AG09309 (cell line): ENCODE measurements around the gene ZBTB7B.

Experiments
- DNase-seq: peaks from one replicate; pipeline ENCODE4 v3.0.0-alpha.2; 2010; ENCODE audit warnings: low read depth
- H3K4me3 ChIP-seq: 2 replicates; pipeline ENCODE4 v1.5.1; 2011; ENCODE audit warnings: mild to moderate bottlenecking, low read depth, low read length, moderate library complexity; ENCODE audit not compliant: control insufficient read depth
- TF ChIP-seq, protein P1 (sequence below): IDR thresholded peaks from 2 replicates; pipeline ENCODE4 v1.5.1; 2011; ENCODE audit warnings: mild to moderate bottlenecking, low read depth, low read length, inconsistent platforms; ENCODE audit not compliant: insufficient read depth, control insufficient read depth; ENCODE audit errors: missing control alignments

ZBTB7B gene

DNA sequence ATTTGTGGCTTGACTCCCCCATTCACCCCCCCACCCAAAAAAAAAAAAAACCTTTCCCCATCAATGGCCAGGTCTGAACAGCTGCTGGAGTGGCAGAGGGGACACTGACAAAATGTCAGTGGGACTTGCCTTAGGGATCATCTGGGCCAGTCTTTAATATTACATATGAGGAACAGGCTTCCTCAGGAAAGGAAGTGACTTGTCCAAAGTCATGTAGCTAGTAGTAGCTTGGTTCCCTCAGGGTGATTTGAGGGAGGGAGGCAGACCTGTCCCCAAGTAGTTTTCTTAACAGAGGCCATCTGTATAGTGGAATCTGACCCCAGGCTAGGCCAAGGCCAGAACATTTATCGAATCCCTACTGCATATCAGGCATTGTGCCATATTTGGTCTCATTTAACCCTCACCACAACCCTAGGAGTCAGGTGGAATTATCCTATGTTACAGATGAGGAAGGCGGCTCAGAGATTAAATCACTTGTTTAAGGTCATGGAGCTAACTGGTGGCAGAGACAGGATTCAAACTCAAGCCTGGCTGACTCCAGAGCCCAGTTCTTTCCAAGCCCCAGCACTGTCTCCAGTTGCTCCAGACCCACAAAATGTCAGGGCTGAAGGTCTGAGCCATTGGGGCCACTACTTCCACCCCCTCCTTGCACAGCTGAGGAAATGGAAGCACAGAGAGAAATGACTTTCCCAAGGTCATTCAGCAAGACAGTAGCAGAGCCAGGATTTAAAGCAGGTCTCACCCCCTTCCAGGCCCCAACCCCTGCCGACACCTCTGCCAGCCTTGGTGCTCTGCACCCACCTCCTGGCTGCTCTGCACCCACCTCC is 10.4 kb downstream of the ZBTB7B start:
- TF ChIP-seq, protein P1, sequence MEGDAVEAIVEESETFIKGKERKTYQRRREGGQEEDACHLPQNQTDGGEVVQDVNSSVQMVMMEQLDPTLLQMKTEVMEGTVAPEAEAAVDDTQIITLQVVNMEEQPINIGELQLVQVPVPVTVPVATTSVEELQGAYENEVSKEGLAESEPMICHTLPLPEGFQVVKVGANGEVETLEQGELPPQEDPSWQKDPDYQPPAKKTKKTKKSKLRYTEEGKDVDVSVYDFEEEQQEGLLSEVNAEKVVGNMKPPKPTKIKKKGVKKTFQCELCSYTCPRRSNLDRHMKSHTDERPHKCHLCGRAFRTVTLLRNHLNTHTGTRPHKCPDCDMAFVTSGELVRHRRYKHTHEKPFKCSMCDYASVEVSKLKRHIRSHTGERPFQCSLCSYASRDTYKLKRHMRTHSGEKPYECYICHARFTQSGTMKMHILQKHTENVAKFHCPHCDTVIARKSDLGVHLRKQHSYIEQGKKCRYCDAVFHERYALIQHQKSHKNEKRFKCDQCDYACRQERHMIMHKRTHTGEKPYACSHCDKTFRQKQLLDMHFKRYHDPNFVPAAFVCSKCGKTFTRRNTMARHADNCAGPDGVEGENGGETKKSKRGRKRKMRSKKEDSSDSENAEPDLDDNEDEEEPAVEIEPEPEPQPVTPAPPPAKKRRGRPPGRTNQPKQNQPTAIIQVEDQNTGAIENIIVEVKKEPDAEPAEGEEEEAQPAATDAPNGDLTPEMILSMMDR = no peak
- no peak overlapping the region for H3K4me3 ChIP-seq
- no peak for DNase-seq

DNA sequence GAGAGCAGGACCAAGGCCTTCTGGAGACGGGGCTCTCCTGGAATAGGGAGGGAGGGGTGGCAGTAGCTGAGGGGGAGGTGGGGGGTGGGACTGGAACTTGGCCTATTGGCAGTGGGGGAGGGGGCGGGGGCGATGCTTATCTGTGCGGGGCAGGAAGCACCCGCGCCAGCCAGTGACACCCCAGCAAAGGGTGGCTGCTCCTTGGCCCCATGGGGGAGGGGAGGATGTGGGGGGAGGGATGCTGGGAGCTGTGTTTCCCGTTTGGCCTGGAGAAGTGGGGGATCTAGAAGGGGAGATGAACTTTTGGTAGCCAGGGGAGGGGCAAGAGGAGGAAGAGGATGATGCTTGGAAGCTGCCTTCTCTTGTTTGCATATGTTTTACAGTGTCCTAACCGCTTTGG is 11.0 kb downstream of the ZBTB7B start:
- no peak overlapping the region for H3K4me3 ChIP-seq
- TF ChIP-seq, protein P1 = no peak
- DNase-seq = no peak

DNA sequence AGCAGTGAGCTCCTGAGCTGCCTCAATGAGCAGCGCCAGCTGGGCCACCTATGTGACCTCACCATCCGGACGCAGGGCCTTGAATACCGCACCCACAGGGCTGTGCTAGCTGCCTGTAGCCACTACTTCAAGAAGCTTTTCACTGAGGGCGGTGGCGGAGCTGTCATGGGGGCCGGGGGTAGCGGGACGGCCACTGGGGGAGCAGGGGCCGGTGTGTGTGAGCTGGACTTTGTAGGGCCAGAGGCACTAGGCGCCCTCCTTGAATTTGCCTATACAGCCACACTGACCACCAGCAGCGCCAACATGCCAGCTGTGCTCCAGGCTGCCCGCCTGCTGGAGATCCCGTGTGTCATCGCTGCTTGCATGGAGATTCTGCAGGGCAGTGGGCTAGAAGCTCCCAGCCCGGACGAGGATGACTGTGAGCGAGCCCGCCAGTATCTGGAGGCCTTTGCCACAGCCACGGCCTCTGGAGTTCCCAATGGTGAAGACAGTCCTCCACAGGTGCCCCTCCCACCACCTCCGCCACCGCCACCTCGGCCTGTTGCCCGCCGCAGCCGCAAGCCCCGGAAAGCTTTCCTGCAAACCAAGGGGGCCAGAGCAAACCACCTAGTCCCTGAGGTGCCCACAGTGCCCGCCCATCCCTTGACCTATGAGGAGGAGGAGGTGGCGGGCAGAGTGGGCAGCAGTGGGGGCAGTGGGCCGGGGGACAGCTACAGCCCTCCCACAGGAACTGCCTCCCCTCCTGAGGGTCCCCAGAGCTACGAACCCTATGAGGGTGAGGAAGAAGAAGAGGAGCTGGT is 12.3 kb downstream of the ZBTB7B start:
- no peak for DNase-seq
- H3K4me3 ChIP-seq = no peak overlapping the region
- TF ChIP-seq, protein P1 = no peak

DNA sequence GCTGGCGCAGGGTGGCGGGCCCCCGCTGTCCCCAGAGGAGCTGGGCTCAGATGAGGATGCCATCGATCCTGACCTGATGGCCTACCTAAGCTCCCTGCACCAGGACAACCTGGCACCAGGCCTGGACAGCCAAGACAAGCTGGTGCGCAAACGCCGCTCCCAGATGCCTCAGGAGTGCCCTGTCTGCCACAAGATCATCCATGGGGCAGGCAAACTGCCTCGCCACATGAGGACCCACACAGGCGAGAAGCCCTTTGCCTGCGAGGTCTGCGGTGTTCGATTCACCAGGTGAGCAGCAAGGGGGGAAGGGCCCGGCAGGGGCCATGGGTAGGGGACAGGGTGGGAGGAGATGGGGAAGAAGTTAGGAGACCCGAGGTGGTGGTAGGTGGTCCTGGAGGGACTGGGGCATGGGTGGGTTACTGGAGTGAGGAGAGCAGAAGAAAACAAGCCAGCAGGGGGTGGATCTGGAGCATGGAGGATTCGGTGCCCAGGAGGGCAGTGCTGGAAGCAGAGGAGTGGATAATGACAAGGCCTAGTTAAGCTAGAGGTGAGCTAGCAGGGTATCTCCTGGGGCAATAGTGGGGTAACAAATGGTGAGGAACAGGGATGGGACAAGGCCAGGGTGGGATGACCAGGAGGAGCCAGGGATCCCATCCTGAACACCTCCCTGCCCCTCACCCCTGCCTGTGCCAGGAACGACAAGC is 13.1 kb downstream of the ZBTB7B start:
- no peak overlapping the region for H3K4me3 ChIP-seq
- TF ChIP-seq, protein P1 = no peak
- no peak for DNase-seq

DNA sequence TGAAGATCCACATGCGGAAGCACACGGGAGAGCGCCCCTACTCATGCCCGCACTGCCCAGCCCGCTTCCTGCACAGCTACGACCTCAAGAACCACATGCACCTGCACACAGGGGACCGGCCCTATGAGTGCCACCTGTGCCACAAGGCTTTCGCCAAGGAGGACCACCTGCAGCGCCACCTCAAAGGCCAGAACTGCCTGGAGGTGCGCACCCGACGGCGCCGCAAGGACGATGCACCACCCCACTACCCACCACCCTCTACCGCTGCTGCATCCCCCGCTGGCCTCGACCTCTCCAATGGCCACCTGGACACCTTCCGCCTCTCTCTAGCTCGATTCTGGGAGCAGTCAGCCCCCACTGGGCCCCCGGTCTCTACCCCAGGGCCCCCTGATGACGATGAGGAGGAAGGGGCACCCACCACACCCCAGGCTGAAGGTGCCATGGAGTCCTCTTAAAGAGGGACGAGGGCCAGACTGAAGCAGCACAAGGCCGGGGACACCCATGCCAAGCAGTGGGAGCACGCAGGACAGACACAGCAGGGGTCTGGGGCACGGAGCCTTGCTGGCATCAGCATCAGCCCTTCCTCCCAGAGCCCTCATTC is 13.7 kb downstream of the ZBTB7B start:
- TF ChIP-seq, protein P1 = no peak
- H3K4me3 ChIP-seq = no peak overlapping the region
- no peak for DNase-seq

DNA sequence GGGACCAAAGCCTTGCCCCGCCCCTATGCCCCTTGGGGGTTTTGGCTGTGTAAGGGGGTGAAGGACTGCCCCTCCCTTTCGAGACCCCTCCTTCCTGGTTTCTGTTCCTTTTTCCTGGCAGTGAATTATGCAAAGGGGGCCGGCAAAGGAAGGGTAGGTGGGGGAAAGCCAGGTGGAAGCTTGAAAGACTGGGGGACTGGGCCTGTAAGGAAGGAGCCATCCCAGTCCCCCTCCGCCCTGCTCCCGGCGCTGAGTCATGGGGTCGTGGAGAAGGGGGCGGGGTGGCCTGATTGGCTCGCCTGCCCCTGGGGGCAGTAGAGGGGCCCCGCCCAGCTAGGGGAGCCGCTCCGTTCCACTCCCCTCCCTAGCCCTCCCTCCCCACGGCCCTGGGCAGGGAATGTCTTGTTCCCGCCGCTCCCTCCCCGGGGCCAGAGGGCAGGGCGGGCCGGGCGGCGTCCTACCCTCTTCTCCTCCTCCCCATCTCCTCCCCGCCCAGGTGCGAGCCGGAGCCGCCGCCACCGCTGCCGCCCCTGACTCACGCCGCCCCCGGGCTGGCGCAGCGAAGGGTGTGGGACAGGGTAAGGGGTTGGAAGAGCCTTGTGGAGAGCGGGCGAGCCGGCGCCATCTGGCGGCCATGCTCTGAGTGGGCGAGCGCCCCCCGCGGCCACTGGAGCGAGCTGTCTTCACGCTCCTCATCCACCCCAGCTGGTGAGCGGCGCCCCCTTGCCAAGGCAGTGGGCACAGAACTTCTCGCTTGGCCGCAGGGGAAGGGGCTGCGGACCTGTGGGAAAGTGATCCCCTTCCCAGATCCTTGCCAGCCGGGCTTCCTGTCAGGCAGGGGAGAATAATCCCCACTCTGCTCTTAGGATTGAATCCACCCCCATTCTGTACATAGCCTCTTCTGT is 14.7 kb downstream of the ZBTB7B start:
- TF ChIP-seq, protein P1 = peak; percentile 99
- peak overlapping the region; percentile 26 for H3K4me3 ChIP-seq
- peak; percentile 35 for DNase-seq
